Loucy (cell line): ENCODE results near the gene BCL7B.

Source experiments
- EZH2phosphoT487 ChIP-seq: fragments of 200-600 bp; IDR thresholded peaks from 2 replicates; pipeline ENCODE4 v1.6.1; 2018; ENCODE audit warnings: antibody characterized with exemption, mild to moderate bottlenecking, moderate library complexity, borderline replicate concordance
- TF ChIP-seq, protein P1 (sequence below): fragments of 200-600 bp; sonication (generic); conservative IDR thresholded peaks from 2 replicates; pipeline ENCODE4 v1.5.1; 2014; ENCODE audit warnings: mild to moderate bottlenecking, antibody characterized with exemption, low read length

- TF ChIP-seq, protein P1, sequence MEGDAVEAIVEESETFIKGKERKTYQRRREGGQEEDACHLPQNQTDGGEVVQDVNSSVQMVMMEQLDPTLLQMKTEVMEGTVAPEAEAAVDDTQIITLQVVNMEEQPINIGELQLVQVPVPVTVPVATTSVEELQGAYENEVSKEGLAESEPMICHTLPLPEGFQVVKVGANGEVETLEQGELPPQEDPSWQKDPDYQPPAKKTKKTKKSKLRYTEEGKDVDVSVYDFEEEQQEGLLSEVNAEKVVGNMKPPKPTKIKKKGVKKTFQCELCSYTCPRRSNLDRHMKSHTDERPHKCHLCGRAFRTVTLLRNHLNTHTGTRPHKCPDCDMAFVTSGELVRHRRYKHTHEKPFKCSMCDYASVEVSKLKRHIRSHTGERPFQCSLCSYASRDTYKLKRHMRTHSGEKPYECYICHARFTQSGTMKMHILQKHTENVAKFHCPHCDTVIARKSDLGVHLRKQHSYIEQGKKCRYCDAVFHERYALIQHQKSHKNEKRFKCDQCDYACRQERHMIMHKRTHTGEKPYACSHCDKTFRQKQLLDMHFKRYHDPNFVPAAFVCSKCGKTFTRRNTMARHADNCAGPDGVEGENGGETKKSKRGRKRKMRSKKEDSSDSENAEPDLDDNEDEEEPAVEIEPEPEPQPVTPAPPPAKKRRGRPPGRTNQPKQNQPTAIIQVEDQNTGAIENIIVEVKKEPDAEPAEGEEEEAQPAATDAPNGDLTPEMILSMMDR, result no peak
- no peak for TF ChIP-seq EZH2phosphoT487
These were observed 36.5 kb downstream of the BCL7B start for GRCh38 chr7:73520673-73521635.
